ENCODE results near the gene TFDP2. TPM values are rescaled to one million over a fixed set of nuclear protein-coding genes. Genes with fewer than 3 reads are reported as not detected.

TFDP2 gene, protein sequence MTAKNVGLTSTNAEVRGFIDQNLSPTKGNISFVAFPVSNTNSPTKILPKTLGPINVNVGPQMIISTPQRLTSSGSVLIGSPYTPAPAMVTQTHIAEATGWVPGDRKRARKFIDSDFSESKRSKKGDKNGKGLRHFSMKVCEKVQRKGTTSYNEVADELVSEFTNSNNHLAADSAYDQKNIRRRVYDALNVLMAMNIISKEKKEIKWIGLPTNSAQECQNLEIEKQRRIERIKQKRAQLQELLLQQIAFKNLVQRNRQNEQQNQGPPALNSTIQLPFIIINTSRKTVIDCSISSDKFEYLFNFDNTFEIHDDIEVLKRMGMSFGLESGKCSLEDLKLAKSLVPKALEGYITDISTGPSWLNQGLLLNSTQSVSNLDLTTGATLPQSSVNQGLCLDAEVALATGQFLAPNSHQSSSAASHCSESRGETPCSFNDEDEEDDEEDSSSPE
- total RNA-seq = 43.5 and 93.7 TPM in 2 replicates

DNA sequence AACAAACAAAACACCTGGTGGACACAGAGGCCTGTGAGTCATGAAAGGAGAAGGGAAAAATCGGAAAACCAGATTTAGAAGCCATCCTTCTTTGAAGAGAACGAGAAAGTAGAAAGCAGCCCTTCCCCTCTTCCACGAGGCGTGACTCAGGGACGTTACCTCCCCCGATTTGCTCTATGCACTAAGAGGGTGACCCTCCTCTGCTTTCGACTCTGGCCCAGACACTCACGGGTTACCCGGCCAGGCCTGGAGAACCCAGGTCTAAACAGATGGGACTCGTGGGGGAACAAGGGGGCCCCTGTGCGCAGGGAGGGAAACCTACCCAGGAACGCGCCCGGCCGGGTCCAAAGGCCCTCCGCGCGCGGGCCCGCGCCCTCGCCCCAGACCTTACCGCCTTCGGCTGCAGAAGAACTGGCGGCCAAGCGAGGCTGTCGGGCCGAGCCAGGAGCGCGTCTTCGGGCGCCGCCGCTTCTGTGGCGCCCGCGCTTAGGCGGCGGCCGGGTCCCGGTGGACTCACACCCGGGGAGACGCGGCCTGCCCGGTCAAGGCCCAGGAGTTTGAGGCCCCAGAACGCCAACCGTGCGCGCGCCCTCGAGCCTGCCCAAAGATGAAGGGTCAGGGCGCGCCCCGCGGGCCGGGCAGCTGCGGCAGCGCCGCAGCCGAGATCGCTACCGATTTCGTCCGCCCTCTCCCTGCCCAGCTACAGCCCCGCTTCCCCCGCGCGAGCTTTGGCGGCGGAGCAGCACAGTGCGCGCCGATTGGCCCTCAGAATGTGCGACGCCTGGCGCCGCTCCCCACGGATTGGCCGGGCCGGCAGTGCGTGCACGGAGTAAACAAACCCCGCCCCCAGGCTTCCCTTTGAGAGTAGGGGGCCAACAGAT is at the start of gene TFDP2:
TSS of gene TFDP2 (minus strand) at position 753 of the 881 bp plus-strand sequence. CDS start 47,795 bp downstream, outside the sequence.
- TF ChIP-seq CTCF (IDR thresholded peaks at IDR 0.05; ENCODE audit: insufficient read depth, low read depth, low read length) = no peak
- H3K4me3 ChIP-seq (ENCODE audit: low read depth, low read length) = peak within 1 kb of the TSS; percentile 68
- peak; percentile 87 for DNase-seq (ENCODE audit: low read depth)

DNA sequence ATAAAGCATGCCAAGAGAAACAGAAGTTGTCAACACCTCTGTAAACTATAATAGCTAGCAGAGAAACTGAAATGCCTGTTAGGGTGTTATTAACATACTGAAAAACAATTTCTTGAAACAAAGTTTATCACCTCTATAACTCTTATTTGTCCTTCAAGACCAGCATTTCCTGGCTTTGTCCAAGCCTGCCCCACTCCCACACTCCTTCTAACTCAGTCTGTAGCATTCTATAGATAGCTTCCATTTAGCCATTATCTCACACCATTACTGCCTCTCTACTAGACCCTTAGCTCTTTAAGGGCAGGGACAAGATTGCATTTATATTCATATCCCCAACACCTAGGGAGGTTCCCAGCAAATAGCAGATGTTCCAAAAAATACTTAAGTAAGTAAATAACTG is 39.5 kb upstream of the TFDP2 start:
- TF ChIP-seq CTCF (IDR thresholded peaks at IDR 0.05; ENCODE audit: insufficient read depth, low read depth, low read length) = no peak
- H3K4me3 ChIP-seq (ENCODE audit: low read depth, low read length) = no peak overlapping the region
- DNase-seq (ENCODE audit: low read depth) = no peak

GRCh38 chr3:142180761-142181362 is 31.5 kb upstream of the TFDP2 start:
- peak; percentile 76 for TF ChIP-seq CTCF (IDR thresholded peaks at IDR 0.05; ENCODE audit: insufficient read depth, low read depth, low read length)
- H3K4me3 ChIP-seq (ENCODE audit: low read depth, low read length) = no peak overlapping the region
- DNase-seq (ENCODE audit: low read depth) = peak; percentile 54

- TF ChIP-seq CTCF (IDR thresholded peaks at IDR 0.05; ENCODE audit: insufficient read depth, low read depth, low read length) = no peak
- DNase-seq (ENCODE audit: low read depth) = no peak
- no peak overlapping the region for H3K4me3 ChIP-seq (ENCODE audit: low read depth, low read length)
Observed at GRCh38 chr3:142175478-142175877, 26.1 kb upstream of the TFDP2 start.

GRCh38 chr3:142174559-142174958 is 25.2 kb upstream of the TFDP2 start:
- H3K4me3 ChIP-seq (ENCODE audit: low read depth, low read length) = no peak overlapping the region
- TF ChIP-seq CTCF (IDR thresholded peaks at IDR 0.05; ENCODE audit: insufficient read depth, low read depth, low read length) = no peak
- DNase-seq (ENCODE audit: low read depth) = no peak

DNA sequence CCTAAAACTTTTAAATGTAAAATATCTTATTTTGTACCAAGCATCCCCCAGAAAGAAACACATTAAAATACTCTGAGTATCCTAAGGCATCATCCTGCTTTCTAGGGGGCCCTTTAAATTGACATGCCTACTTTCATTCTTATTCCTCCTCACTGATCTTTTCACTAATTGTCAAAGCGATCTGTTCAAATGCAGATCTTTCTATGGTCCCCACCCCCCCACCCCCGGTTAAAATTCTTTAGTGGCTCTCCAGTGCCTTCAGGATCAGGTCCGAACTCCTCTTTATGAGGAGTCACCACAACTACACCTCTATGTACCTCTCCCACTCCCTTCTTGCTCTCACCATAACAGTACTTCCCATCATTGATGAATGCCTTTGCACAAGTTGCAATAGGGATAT is 19.2 kb upstream of the TFDP2 start:
- no peak overlapping the region for H3K4me3 ChIP-seq (ENCODE audit: low read depth, low read length)
- DNase-seq (ENCODE audit: low read depth) = no peak
- TF ChIP-seq CTCF (IDR thresholded peaks at IDR 0.05; ENCODE audit: insufficient read depth, low read depth, low read length) = no peak

Measured in fibroblast of villous mesenchyme (primary cell).